ENCODE results near the gene SHLD2. TPM values are rescaled to one million over a fixed set of nuclear protein-coding genes. Genes with fewer than 3 reads are reported as not detected.
"Not testable (repeated sequence)": the region's sequence is repeated elsewhere in the genome, so short reads cannot be mapped to it uniquely, and the experiment has no call there.

The SHLD2 gene
- polyA plus RNA-seq, 3 donors, result 10.2 to 16.3 (median 16.2) TPM

DNA sequence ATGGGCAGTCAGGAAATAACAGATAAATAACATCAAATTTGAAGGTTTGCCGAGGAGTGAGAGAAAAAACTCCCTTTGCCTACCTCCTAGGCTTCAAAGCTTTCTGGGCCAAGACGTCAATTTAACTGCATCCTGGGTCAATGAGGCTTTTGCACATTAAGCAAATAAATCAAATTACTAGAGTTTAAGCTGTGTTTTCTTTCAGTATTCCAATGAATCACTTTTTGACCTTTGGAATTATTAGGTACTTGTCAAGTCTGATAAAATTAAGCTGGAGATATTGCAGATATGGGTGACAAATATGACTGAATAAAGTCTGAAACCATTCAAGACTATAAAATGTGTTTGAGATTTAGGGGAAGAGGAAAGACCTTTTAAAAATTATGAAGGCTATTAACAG is 22.6 kb upstream of the SHLD2 start:
- WGBS (ENCODE audit: insufficient coverage), result no CpG with 5 or more reads among the region's 2 CpGs
- Histone ChIP-seq H3K4me2 (replicated peaks; ENCODE audit: extremely low read depth, low read length, poor library complexity, severe bottlenecking) (no peak overlapping the region), H3K9me3 (replicated peaks in 1 of 2; ENCODE audit: control insufficient read depth in 1 of 2, insufficient read depth in 1 of 2, low read length in 2 of 2) (no peaks in the 10 kb centered on the region), H4K20me1 (ENCODE audit: insufficient read depth, low read length) (peaks cover 50% of the 10 kb centered on the region), H3K4me3 (replicated peaks in 1 of 3; ENCODE audit: low read depth in 2 of 3, low read length in 3 of 3) (no peak overlapping the region), H3K9ac (ENCODE audit: insufficient read depth, low read length, poor library complexity, severe bottlenecking) (no peak overlapping the region), H3K36me3 (replicated peaks in 1 of 2; ENCODE audit: control insufficient read depth in 1 of 2, insufficient read depth in 2 of 2, low read length in 2 of 2) (peaks cover 70 to 93% of the 10 kb centered on the region in 2 donors), H3K4me1 (ENCODE audit: control insufficient read depth in 1 of 2, insufficient read depth in 2 of 2, low read length in 2 of 2) (no peaks in the 10 kb centered on the region), H2AFZ (ENCODE audit: insufficient read depth, low read depth, low read length, poor library complexity, severe bottlenecking) (no peak overlapping the region), H3K27me3 (ENCODE audit: control insufficient read depth in 2 of 2, insufficient read depth in 2 of 2, low read length in 2 of 2) (no peaks in the 10 kb centered on the region), H3K79me2 (ENCODE audit: insufficient read depth, low read length) (peaks cover 4% of the 10 kb centered on the region), H3K27ac (ENCODE audit: low read depth in 1 of 2, low read length in 2 of 2) (no peak overlapping the region)
- no peak for DNase-seq
- intact Hi-C loops (cut with micrococcal nuclease), result no loop called here
- H3K27ac Mint-ChIP-seq, result peak overlapping the region in 1 of 7 donors; percentile 5
- H3K36me3 Mint-ChIP-seq, result peaks cover 58 to 84% of the 10 kb centered on the region in 2 donors
- H3K27me3 Mint-ChIP-seq (ENCODE audit: low read depth in 3 of 3), result peaks cover 0 to under 1% (median 0%) of the 10 kb centered on the region in 3 donors
- H3K4me1 Mint-ChIP-seq, result no peaks in the 10 kb centered on the region
- TF ChIP-seq, protein P1, sequence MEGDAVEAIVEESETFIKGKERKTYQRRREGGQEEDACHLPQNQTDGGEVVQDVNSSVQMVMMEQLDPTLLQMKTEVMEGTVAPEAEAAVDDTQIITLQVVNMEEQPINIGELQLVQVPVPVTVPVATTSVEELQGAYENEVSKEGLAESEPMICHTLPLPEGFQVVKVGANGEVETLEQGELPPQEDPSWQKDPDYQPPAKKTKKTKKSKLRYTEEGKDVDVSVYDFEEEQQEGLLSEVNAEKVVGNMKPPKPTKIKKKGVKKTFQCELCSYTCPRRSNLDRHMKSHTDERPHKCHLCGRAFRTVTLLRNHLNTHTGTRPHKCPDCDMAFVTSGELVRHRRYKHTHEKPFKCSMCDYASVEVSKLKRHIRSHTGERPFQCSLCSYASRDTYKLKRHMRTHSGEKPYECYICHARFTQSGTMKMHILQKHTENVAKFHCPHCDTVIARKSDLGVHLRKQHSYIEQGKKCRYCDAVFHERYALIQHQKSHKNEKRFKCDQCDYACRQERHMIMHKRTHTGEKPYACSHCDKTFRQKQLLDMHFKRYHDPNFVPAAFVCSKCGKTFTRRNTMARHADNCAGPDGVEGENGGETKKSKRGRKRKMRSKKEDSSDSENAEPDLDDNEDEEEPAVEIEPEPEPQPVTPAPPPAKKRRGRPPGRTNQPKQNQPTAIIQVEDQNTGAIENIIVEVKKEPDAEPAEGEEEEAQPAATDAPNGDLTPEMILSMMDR (IDR thresholded peaks at IDR 0.05), result no peak
- no peak overlapping the region for H3K4me3 Mint-ChIP-seq
- H3K9me3 Mint-ChIP-seq, result no peaks in the 10 kb centered on the region

DNA sequence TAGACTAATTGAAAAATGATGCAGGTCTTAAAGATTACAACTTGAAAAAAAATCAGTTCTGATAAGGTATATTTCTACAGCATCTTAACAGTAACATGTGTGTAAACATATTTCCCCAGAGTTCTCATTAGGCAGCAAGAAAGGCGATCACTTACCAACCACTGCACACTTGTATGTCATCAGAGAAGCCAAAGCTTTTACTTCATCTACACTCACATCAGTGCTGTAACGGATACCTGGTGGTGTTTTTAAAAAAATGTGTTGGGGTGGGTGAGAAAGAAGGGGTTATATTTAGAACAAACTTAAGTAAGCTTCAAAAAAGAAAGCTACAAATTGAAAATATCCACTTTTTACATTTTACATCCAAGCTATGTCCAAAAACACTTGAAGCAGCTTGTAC is 18.6 kb upstream of the SHLD2 start:
- H3K9me3 Mint-ChIP-seq; H3K27me3 ChIP-seq (ENCODE audit: control insufficient read depth in 2 of 2, insufficient read depth in 2 of 2, low read length in 2 of 2); H3K27ac Mint-ChIP-seq; H3K27ac ChIP-seq (ENCODE audit: low read depth in 1 of 2, low read length in 2 of 2); intact Hi-C loops (cut with micrococcal nuclease); H3K4me1 Mint-ChIP-seq; H3K4me1 ChIP-seq (ENCODE audit: control insufficient read depth in 1 of 2, insufficient read depth in 2 of 2, low read length in 2 of 2); H3K9ac ChIP-seq (ENCODE audit: insufficient read depth, low read length, poor library complexity, severe bottlenecking); H3K9me3 ChIP-seq (replicated peaks in 1 of 2; ENCODE audit: control insufficient read depth in 1 of 2, insufficient read depth in 1 of 2, low read length in 2 of 2); H3K4me2 ChIP-seq (replicated peaks; ENCODE audit: extremely low read depth, low read length, poor library complexity, severe bottlenecking); H3K4me3 ChIP-seq (replicated peaks in 1 of 3; ENCODE audit: low read depth in 2 of 3, low read length in 3 of 3); H3K27me3 Mint-ChIP-seq (ENCODE audit: low read depth in 3 of 3); H2AFZ ChIP-seq (ENCODE audit: insufficient read depth, low read depth, low read length, poor library complexity, severe bottlenecking); DNase-seq; H3K4me3 Mint-ChIP-seq: not testable (repeated sequence)
- H3K79me2 ChIP-seq (ENCODE audit: insufficient read depth, low read length), result peaks cover 23% of the 10 kb centered on the region
- peaks cover 33 to 61% of the 10 kb centered on the region in 2 donors for H3K36me3 Mint-ChIP-seq
- no CpG with 5 or more reads among the region's 2 CpGs for WGBS (ENCODE audit: insufficient coverage)
- peaks cover 40 to 60% of the 10 kb centered on the region in 2 donors for H3K36me3 ChIP-seq (replicated peaks in 1 of 2; ENCODE audit: control insufficient read depth in 1 of 2, insufficient read depth in 2 of 2, low read length in 2 of 2)
- peaks cover 63% of the 10 kb centered on the region for H4K20me1 ChIP-seq (ENCODE audit: insufficient read depth, low read length)

Data from CD14-positive monocyte (primary cell).